ENCODE results near the gene PLAC8L1.
"Not testable (repeated sequence)": the region's sequence is repeated elsewhere in the genome, so short reads cannot be mapped to it uniquely, and the experiment has no call there.

The PLAC8L1 gene, protein sequence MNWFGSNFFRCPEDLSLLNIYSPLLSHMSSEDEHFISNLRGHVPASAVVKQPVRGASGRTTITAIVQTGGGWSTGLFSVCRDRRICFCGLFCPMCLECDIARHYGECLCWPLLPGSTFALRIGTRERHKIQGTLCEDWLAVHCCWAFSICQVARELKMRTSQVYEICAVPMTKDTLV

DNA sequence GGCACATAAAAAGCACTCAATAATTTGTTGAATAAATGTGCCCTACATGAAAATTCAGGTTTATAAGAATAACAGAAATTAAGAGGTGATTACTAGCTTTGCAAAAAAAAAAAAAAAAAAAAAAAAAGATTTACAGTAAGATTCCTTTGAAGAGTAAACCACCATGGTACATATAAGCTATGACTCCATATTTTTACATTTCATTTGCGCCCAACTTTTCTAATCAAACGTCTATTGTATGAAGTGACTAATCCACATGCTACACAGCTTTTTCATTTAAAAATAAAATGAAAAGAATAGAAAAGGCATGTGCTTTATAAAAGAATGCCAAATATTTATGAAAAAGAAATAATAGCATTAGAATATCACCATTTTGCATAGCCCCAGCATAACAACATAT is at the start of gene PLAC8L1:
Gene PLAC8L1 (minus strand): TSS at position 101 of the 400 bp plus-strand sequence. CDS start 1,266 bp downstream, outside the sequence.
- no peak for DNase-seq

DNA sequence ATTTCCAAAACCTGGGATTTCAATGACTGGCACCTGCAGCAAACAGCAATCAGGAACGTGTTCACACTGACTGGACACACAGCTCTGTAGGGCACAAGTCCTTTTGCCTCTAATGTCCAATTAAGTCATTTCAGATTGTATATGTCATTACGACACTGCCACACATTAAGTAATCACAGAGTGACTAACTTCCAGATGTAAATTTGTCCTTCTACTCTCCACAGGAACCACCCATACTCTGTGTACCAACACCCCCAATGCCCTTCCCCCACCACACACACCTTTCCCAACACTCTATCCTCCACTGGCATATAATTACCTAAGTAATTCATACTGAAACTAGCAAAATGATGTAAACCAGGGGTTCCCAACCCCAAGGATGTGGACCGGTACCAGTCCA is 46.6 kb upstream of the PLAC8L1 start:
- no peak for DNase-seq

DNA sequence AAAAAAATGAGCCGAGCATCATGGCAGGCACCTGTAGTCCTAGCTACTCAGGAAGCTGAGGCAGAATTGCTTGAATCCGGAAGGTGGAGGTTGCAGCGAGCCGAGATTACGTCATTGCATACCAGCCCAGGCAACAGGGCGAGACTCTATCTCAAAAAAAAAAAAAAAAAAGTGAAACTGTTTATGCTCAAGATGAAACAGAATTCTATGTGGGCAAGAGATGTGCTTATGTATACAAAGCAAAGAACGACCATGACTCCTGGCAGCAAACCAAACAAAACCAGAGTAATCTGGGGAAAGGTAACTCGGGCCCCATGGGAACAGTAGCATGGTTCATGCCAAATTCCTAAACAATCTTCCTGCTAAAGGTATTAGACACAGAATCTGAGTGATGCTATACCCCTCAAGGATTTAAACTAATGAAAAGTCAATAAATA is 32.6 kb upstream of the PLAC8L1 start:
- DNase-seq, result no peak

DNA sequence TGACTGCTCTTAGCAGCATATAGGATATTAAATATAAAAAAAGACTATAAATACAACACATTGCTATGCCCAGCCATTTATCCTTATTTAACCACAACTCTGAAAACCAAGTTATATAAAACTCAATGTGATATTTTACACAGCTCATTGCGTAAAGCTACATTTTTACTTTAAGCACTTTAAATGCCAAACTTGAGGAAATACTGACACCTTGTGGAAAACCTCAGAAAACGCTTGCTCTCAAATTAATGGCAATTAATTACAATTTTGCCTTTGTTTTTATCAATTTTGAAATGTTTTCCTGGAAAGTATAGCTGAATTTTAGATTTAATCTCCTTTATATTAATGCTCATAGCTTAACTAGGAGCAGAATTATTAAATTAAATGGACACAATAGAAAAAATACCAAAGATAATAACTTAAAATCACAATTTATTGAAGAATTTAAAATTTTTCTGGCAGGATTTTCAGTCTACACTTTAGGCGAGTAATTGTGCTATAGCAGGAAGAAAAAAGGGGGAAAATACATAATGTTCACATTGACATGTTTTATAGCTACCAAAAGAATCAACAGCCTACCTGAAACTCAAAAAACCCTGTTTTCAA is 25.2 kb upstream of the PLAC8L1 start:
- DNase-seq, result no peak

DNA sequence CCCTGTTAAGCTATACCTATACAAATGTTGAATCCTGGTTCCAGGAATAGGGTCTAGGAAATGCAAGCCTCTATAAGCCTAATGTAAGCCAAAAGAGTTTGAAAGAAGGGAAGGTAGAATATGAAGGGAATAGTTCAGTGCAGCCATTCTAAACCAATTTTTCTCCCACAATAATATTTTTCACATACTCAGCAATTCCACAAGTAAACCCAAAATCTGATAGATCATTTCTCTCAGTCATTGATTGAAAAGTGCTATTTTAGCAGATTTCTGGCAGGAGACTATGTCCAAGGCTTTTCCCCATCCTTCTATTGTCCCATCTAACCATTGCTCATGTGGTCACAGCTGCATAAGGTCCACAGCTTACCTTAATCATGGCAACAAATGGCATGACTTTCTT is 20.7 kb upstream of the PLAC8L1 start:
- no peak for DNase-seq

DNA sequence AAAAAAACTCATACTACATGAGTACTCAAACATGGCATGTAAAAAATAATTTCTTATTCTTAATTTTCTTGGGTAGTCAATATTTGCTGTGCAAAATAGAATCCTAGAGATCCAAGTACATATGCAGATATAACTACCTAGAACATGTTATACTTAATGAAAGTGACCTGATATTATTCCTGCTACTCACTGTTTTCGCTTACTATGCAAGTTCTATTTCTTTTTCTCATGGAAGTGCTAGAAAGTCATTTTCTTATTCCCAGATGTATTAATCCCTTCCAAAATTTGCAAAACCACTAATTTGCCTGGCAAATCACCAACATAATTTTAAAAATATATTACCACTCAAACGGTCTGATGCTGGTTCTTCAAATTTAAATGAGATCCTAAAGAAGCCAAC is 19.2 kb upstream of the PLAC8L1 start:
- DNase-seq, result no peak

DNA sequence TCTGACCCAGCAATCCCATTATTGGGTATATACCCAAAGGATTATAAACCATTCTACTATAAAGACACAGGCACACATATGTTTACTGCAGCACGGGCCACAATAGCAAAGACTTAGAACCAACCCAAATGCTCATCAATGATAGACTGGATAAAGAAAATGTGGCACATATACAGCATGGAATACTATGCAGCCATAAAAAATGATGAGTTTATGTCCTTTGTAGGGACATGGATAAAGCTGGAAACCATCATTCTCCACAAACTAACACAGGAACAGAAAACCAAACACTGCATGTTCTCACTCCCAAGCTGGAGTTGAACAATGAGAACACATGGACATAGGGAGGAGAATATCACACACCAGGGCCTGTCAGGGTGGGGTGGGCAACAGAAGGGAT is 16.1 kb upstream of the PLAC8L1 start:
- DNase-seq, result not testable (repeated sequence)

DNA sequence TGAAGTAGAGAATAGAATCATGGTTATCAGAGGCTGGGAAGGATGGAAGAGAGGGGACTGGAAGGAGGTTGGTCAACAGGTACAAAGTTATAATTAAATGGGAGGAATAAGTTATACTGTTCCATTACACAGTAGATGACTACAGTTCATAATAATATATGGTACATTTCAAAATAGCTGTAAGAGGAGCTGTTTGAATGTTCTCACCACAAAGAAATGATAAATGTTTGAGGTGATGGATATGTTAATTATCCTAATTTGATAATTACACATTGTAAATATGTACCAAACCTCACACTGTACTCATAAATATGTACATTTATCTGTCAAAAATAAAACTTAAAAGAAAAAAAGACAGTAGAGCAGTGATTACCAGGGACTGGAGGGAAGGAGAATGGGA is 12.9 kb upstream of the PLAC8L1 start:
- no peak for DNase-seq

DNA sequence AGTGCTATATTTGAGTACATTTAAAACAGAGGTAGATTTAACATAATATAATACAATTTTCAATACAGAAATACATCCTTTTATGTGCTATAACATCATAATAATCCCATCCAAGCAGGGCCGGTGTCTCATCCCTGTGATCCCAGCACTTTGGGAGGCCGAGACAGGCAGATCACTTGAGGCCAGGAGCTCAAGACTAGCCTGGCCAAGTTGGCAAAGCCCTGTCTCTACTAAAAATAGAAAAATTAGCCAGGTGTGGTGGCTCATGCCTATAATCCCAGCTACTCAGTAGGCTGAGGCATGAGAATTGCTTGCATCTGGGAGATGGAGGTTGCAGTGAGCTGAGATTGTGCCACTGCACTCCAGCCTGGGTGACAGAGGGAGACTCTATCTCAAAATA is 11.8 kb upstream of the PLAC8L1 start:
- DNase-seq, result not testable (repeated sequence)

DNA sequence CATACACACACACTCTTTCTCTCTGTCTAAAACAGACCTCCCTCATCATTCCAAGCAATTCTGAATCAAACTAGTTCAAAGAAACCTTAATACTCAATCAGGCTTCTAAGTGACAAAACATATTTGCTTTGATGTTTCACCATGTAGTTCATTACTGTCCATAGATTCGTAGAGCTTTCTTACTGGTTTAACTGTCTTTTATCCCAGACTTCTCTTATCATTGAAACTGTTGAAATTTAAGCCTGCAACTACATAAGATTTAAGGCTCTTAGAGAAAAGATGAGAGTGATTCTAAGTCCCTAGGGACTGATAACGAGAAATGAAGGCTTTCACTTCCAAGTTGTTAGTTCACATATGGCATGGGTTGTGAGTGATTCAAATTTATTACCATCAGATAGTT is 11.0 kb upstream of the PLAC8L1 start:
- DNase-seq, result no peak

DNA sequence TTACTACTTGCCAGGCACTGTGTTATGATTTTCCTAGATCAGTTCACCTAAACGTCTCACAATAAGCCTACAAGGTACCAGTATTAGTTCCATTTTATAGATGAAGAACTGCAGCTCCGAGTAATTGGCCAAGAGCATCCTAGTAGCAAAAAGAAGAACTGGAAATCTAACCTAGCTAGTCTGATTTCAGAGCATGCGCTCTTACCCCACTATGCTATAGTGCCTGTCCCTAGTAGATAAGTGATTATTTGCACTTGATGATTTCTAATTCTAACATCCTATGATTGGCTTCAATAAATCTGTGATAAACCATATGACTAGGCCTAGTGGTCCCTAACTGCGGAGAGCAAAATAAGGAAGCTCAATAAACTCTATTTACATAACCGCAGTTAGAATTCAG is 7.1 kb upstream of the PLAC8L1 start:
- no peak for DNase-seq

DNA sequence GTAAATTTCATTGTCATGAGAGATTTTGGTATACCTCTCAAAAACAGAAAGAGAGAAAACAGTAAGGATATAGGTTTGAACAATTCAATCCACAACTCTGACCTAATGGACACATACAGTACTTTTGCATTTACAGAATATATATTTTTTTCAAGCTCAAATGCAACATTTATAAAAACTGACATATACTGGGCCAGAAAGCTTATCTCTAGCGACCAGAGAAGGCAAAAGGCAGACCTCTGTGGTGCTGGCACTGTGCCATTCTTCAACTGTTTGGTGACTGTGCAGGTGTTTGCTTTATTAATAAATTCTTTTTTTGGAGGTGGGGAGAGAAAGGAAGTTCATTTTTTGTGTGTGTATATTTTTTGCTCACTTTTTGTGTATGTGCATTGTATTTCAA is 6.0 kb upstream of the PLAC8L1 start:
- DNase-seq, result no peak

DNA sequence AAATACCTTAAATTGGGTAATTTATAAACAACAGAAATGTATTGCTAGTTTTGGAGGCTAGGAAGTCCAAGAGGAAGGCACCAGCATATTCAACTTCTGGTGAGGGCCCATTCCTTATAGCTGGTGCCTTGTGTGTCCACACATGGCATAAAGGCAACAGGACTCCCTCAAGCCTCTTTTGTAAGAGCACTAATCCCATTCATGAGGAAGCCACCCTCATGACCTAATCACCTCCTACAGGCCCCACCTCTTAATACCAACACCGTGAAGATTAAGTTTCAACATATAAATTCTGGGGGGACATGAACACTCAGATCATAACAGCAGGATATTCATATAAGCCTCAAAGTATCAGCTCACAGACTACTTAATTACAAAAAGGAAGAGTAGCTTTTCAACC is 4.0 kb upstream of the PLAC8L1 start:
- DNase-seq, result no peak

DNA sequence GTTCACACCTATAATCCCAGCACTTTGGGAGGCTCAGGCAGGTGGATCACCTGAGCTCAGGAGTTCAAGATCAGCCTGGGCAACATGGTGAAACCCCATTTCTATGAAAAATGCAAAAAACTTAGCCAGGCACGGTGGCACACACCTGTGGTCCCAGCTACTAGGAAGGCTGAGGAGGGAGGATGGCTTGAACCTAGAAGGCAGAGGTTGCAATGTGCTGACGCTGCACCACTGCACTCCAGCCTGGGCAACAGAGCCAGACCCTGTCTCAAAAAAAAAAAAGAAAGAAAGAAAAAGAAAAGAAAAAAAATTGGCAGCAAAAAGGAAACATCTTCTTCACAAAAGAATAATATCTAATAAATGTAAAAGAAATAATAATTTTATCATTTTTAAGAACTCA is 3.5 kb upstream of the PLAC8L1 start:
- DNase-seq, result not testable (repeated sequence)

DNA sequence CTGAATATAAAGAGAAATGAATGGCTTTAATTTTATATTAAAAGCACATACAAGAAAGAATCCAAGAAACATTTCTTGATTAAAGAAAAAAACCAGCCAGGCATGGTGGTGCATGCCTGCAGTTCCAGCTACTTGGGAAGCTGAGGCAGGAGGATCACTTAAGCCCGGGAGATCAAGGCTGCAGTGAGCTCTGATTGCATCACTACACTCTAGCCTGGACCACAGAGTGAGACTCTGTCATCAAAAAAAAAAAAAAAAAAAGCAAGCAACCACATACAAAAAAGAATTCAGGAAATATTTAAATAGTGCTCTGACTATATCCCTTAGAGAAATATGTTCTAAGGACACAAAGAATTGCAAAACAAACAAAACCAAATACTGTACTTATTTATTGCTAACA is 2.5 kb upstream of the PLAC8L1 start:
- no peak for DNase-seq

DNA sequence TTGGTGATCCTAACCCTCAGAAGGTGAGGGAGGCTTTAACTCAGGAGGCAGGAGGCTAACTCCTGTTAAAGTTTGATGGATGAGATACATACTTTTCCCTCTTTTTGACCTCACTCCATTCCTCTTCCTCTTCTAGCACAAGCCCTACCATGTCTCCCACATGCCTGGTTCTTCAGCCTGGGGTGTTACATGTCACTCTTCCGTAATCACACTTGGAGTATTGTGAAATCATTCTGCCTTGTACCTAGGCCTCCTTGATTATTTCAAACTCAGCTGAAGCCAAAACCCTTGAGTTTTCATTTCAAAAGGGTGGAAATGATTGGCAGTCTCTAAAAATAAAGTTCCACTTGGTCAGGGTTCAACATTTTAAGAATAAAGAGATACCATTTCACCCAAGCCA is 1.8 kb downstream of the PLAC8L1 start:
- DNase-seq, result no peak

DNA sequence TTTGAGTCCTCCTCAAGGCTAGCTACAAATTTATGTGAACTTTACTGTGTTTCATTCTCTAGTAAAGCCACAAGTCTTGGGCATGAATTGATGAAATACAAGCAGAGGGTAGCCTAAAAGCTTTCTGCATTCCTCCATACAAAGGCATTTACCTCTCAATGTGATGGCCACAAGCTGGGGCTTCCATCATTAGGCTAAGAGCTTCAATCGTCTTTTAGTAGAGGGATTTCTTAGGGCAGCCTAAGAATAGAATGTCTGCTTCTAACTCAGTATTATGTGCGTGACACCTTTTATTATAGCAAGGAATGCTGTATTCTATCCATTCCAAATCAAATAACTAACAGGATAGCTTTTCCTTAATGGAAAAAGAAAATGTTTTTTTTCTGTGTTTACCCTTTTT is 3.7 kb downstream of the PLAC8L1 start:
- no peak for DNase-seq

DNA sequence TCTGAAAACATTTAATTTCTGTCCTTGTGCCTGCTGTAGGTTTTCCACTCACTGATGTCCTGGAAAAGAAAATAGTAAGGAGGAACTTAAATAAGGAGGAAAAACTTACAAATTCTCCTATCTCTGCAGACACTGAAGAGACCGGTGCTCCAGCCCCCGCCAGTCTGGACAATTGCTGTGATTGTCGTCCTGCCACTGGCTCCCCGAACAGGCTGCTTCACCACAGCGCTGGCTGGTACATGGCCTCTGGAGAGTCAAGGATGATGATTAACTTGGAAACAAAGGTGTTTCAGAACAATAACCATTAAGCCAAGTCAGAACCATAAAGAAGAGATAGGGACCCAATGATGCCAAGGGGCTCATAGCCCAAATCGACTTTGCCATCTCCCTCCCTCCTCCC is 7.3 kb downstream of the PLAC8L1 start:
- no peak for DNase-seq

DNA sequence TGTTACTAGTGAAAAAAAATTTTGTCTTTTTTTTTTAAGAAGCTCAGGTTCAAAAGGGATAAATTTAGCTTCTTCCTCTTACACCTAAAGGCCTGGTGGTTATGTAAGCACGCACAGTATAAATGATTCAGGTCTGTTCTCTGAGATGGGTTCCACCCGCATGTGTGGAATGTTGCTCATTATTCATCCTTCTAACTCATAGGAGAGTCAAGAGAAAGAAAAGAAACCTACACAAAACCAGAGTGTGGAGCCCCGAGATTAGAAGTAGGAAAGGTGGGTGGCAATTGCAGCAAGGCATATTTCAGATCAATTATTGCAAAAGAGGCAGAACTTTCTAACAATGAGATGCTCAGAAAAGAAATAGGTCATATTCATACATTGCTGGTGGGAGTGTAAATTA is 13.5 kb downstream of the PLAC8L1 start:
- no peak for DNase-seq

DNA sequence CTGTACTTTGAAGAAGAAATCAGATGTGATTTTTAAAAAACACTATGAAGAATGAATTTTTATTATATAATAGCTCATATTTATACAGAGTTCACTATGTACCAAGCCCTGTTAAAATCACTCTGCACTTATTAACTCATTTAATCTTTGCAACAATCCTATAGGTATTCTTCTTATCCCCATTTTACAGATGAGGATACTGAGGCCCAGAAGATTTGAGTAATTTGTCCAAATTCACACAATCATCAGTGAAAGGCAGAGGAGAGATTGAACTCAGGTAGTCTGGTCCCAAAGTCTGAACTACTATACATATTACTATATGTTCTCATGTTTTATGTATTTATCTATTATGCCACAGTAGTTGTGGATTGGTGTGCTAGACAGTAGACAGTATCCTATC is 16.1 kb downstream of the PLAC8L1 start:
- no peak for DNase-seq

DNA sequence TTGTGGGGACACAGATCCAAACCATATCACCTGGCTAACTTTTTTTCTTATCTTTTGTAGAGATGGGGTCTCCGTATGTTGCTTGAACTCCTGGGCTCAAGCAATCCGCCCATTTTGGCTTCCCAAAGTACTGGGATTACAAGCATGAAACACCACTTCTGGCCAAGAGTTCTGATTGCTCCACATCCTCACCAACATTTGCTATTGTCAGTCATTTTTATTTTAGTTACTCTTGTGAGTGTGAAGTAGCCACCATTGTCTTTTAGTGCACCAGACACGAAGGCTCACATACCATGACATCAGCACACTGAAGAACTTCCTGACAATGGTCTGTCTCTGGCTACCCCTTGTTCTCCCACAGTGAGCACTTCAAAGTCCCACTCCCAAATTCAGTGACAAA is 17.3 kb downstream of the PLAC8L1 start:
- DNase-seq, result no peak

DNA sequence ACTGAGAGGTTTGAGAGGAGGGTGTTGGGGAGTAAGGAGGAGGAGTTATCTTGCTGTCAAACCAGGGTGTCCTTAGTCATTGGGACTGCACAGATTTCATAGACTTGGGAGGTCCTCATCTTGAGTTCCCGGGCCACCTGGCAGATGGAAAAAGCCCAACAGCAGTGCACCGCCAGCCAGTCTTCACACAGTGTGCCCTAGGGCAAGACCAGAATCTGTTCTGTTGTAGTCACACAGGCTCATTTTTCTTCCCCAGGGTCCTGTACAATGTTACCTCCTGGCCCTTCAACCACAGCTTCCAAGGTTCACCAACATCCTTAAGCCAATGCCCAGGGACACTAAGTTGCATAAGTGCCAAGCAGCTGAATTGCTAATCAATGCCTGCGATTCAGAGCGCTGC is 21.0 kb downstream of the PLAC8L1 start:
- DNase-seq, result no peak

DNA sequence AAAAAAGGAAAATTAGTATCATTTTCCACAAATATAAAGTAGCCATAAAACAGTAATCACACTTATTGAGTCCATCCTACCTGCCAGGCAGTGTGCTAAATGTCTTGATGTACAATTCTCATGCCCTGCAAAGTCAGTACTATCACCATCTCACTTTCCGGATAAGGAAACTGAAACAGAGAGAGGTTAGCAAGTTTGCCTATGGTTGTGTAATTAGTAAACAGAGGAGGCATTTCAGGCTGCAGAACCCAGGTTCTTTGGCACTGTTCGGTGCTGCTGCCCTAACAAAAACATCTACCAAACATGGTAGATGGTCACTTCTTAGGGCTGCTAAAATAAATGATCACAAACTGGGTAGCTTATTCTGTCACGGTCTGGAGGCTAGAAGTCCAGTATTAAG is 22.6 kb downstream of the PLAC8L1 start:
- DNase-seq, result no peak

DNA sequence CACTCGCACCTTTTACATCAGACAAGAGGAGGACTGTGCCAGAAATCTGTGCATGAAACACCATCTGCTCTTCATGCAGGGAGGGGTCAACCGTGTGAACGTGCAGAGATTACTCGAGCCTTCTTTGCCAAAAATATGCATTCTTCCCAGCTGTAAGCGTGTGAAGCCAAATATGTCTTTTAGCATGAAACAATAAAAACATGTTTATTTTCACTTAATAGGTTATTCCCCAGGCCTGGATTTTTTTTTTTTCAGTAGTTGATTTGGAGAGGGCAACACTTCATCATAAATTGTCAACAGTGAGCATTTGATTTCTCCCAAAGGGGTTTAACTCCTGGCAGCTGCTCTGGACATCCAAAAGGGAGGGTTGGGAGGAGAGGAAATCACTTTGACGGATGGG is 23.8 kb downstream of the PLAC8L1 start:
- no peak for DNase-seq

DNA sequence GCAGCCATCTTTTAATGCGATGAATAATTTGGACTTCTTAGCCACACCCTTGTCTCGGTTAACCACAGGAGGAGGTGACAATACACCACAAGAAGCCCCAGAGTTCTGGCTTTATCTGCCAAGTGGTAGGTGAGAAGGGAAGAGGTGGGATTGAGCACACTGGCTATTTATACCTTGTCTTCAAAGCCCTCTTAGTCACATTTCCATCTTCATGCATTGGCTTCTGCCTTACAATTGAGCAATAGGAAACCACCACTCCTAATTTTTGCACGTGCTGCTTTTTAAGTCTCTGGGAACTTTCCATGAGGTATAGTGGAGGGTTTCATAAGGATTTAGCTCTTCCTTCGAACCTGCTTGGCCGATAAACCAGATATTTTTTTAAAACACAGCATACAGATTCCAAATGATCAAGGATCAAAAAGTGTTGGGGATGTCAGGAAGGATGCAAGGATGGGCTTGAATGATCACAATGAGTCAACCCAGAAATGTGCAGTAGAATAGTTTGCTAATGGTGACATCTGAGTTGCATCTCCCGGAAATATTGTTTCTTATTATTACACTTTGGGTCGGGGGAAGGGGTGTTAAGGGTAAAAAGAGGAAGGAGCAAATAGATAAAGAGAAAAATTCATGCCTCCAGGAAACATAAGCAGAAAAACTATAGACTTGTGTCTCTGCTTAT is 25.5 kb downstream of the PLAC8L1 start:
- no peak for DNase-seq
